ENCODE results near the gene SIGLEC9.

DNA sequence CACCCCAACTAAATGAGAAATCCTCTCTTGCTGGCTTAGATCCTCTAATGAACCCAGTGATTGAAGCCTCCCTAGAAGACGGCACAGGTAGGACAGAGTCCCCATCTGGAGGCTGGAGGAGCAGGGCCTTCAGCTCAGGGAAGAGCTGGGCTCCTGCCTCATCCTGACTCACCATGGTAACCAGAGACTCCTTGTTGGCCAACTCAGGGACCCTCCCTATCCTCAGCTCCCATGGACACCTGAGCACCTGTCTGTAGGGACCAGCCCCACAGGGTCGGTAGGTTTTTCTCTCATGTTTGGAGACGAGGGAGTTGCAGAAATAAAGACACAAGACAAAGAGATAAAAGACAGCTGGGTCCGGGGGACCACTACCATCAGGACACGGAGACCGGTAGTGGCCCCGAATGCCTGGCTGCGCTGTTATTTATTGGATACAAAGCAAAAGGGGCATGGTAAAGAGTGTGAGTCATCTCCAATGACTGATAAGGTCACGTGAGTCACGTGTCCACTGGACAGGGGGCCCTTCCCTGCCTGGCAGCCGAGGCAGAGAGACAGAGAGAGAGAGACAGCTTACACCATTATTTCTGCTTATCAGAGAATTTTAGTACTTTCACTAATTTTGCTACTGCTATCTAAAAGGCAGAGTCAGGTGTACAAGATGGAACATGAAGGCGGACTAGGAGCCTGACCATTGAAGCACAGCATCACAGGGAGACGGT, 44.0 kb downstream of the SIGLEC9 start:
- TF ChIP-seq EZH2 (IDR thresholded peaks at IDR 0.05; ENCODE audit: insufficient read depth, poor library complexity, severe bottlenecking) = no peak
- TF ChIP-seq EZH2phosphoT487 (IDR thresholded peaks at IDR 0.05; ENCODE audit: insufficient read depth, low read depth) = no peak

All from GM23248 (cell line).